ENCODE results near the gene RNU5B-1.
"Not testable (repeated sequence)": the region's sequence is repeated elsewhere in the genome, so short reads cannot be mapped to it uniquely, and the experiment has no call there.

The RNU5B-1 gene

GRCh38 chr15:65344214-65344913 is 39.9 kb downstream of the RNU5B-1 start:
- FAIRE-seq = no peak

- no peak for FAIRE-seq
These were observed 40.4 kb downstream of the RNU5B-1 start for GRCh38 chr15:65344914-65345275.

GRCh38 chr15:65346856-65347598 is 42.5 kb downstream of the RNU5B-1 start:
- FAIRE-seq = no peak

GRCh38 chr15:65347756-65348155 is 43.3 kb downstream of the RNU5B-1 start:
- not testable (repeated sequence) for FAIRE-seq

- FAIRE-seq = no peak
These were observed 44.9 kb downstream of the RNU5B-1 start for GRCh38 chr15:65349338-65349737.

GRCh38 chr15:65351972-65352371 is 47.5 kb downstream of the RNU5B-1 start:
- not testable (repeated sequence) for FAIRE-seq
